ENCODE measurements around the gene WDR70.

The WDR70 gene

DNA sequence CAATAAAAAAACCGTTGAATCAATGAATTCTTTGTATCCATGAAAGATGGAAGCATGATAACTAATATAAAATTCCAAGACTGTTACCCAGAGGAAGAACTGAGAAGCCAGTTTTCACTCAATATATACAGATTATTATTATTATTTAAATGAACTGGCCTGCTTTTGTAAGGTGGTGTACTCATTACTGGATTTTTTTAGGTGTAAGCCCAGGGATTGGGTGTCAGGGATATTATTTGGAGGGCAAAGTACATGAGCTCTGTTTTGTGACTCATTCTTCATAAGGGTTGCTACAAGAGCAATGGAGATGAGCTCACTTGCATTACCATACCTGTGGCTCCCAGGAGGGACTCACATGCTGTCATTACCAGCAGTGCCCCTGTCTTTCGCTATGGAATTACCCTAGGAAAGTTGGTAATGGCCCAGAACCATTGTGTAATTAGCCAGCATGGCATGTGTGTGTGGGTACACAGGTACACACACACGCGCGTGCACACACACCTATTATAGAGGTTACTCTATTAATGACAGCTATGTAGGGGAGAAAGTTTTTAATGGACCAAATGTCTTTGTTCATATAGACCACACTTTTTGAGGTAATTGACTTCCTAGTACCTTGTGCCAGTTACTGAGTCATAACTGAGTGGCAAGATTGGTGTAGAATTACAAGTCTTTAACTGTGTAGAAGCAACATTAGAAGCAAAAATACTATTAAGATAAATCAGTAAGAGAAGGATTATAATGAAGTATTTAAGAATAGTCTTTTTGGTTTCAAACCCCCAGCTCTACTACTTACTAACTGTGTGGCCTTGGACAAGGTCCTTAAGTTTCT is 317.3 kb downstream of the WDR70 start:
- DNase-seq (ENCODE audit: insufficient read length, low spot score) (no peak), FAIRE-seq (no peak)
- TF ChIP-seq POU2F2 (IDR thresholded peaks at IDR 0.05; ENCODE audit: low read depth, low read length) = no peak
- no peak for TF ChIP-seq POLR2A (IDR thresholded peaks at IDR 0.05; ENCODE audit: low read depth, low read length)
- TF ChIP-seq TAF1 (IDR thresholded peaks at IDR 0.05; ENCODE audit: low read depth, low read length) = no peak
- TF ChIP-seq SPI1 (IDR thresholded peaks at IDR 0.05; ENCODE audit: low read depth, low read length) = no peak
- no peak for TF ChIP-seq POLR2AphosphoS5 (IDR thresholded peaks at IDR 0.05; ENCODE audit: low read depth, low read length)
- TF ChIP-seq PAX5 (IDR thresholded peaks at IDR 0.05; ENCODE audit: insufficient read depth, low read length, severe bottlenecking) = no peak

DNA sequence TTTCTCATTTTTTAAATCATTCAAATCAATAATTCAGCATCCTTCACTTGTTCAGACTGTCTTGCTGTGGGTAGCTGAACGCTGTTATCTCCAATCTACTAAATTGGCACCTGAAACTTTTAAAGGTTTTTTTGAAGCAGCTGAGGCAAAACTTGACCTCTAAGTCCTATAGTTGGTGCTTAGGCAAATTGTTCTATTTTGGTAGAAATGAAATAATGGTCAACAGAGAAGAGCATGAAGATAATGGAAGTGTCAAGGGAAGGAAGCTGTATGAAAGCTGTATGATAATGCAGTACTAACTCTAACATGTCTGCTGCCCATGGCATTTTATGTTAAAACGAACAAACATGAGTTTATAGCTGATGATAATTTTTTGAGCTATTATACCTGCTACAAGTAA is 322.8 kb downstream of the WDR70 start:
- FAIRE-seq = no peak
- TF ChIP-seq TAF1 (IDR thresholded peaks at IDR 0.05; ENCODE audit: low read depth, low read length) (no peak), POLR2A (IDR thresholded peaks at IDR 0.05; ENCODE audit: low read depth, low read length) (no peak), PAX5 (IDR thresholded peaks at IDR 0.05; ENCODE audit: insufficient read depth, low read length, severe bottlenecking) (no peak), POLR2AphosphoS5 (IDR thresholded peaks at IDR 0.05; ENCODE audit: low read depth, low read length) (no peak), POU2F2 (IDR thresholded peaks at IDR 0.05; ENCODE audit: low read depth, low read length) (no peak), SPI1 (IDR thresholded peaks at IDR 0.05; ENCODE audit: low read depth, low read length) (no peak)
- DNase-seq (ENCODE audit: insufficient read length, low spot score) = no peak

GRCh38 chr5:37703841-37704241 is 324.7 kb downstream of the WDR70 start:
- no peak for FAIRE-seq
- TF ChIP-seq POLR2AphosphoS5 (IDR thresholded peaks at IDR 0.05; ENCODE audit: low read depth, low read length) (no peak), SPI1 (IDR thresholded peaks at IDR 0.05; ENCODE audit: low read depth, low read length) (no peak), POLR2A (IDR thresholded peaks at IDR 0.05; ENCODE audit: low read depth, low read length) (no peak), POU2F2 (IDR thresholded peaks at IDR 0.05; ENCODE audit: low read depth, low read length) (no peak), PAX5 (IDR thresholded peaks at IDR 0.05; ENCODE audit: insufficient read depth, low read length, severe bottlenecking) (no peak), TAF1 (IDR thresholded peaks at IDR 0.05; ENCODE audit: low read depth, low read length) (no peak)
- no peak for DNase-seq (ENCODE audit: insufficient read length, low spot score)

- FAIRE-seq (no peak), DNase-seq (ENCODE audit: insufficient read length, low spot score) (no peak)
- TF ChIP-seq SPI1 (IDR thresholded peaks at IDR 0.05; ENCODE audit: low read depth, low read length) (no peak), POU2F2 (IDR thresholded peaks at IDR 0.05; ENCODE audit: low read depth, low read length) (no peak), PAX5 (IDR thresholded peaks at IDR 0.05; ENCODE audit: insufficient read depth, low read length, severe bottlenecking) (no peak), POLR2AphosphoS5 (IDR thresholded peaks at IDR 0.05; ENCODE audit: low read depth, low read length) (no peak), POLR2A (IDR thresholded peaks at IDR 0.05; ENCODE audit: low read depth, low read length) (no peak), TAF1 (IDR thresholded peaks at IDR 0.05; ENCODE audit: low read depth, low read length) (no peak)
Observed at GRCh38 chr5:37704406-37704805, 325.3 kb downstream of the WDR70 start.

DNA sequence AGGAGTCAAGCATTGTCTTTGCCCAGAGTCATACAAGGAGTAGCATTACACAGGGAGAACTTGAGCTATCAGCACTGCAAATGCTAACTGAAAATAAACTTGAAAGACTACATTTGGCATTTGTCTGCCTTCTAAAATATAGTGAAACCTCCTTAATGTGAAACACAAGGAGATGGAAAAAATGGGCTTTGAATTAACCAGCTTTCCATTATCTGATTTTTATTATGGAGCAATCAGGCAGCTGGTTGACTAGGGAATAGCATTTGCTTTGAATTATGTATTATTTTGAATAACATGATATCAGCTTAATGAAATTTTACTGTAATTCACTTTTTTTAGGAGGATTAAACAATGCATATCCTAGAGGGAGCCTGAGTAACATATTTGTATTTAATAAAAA is 329.9 kb downstream of the WDR70 start:
- no peak for TF ChIP-seq POLR2A (IDR thresholded peaks at IDR 0.05; ENCODE audit: low read depth, low read length)
- TF ChIP-seq POU2F2 (IDR thresholded peaks at IDR 0.05; ENCODE audit: low read depth, low read length) = no peak
- TF ChIP-seq SPI1 (IDR thresholded peaks at IDR 0.05; ENCODE audit: low read depth, low read length) = no peak
- no peak for TF ChIP-seq TAF1 (IDR thresholded peaks at IDR 0.05; ENCODE audit: low read depth, low read length)
- FAIRE-seq = no peak
- no peak for DNase-seq (ENCODE audit: insufficient read length, low spot score)

- DNase-seq (ENCODE audit: insufficient read length, low spot score) (no peak), FAIRE-seq (no peak)
- TF ChIP-seq TAF1 (IDR thresholded peaks at IDR 0.05; ENCODE audit: low read depth, low read length) (no peak), POU2F2 (IDR thresholded peaks at IDR 0.05; ENCODE audit: low read depth, low read length) (no peak), POLR2A (IDR thresholded peaks at IDR 0.05; ENCODE audit: low read depth, low read length) (no peak), POLR2AphosphoS5 (IDR thresholded peaks at IDR 0.05; ENCODE audit: low read depth, low read length) (no peak), SPI1 (IDR thresholded peaks at IDR 0.05; ENCODE audit: low read depth, low read length) (no peak), PAX5 (IDR thresholded peaks at IDR 0.05; ENCODE audit: insufficient read depth, low read length, severe bottlenecking) (no peak)
Observed at GRCh38 chr5:37710965-37711364, 331.8 kb downstream of the WDR70 start.

GRCh38 chr5:37712750-37713149 is 333.6 kb downstream of the WDR70 start:
- no peak for TF ChIP-seq PAX5 (IDR thresholded peaks at IDR 0.05; ENCODE audit: insufficient read depth, low read length, severe bottlenecking)
- TF ChIP-seq POLR2A (IDR thresholded peaks at IDR 0.05; ENCODE audit: low read depth, low read length) = no peak
- no peak for TF ChIP-seq POLR2AphosphoS5 (IDR thresholded peaks at IDR 0.05; ENCODE audit: low read depth, low read length)
- TF ChIP-seq SPI1 (IDR thresholded peaks at IDR 0.05; ENCODE audit: low read depth, low read length) = no peak
- no peak for TF ChIP-seq TAF1 (IDR thresholded peaks at IDR 0.05; ENCODE audit: low read depth, low read length)
- no peak for TF ChIP-seq POU2F2 (IDR thresholded peaks at IDR 0.05; ENCODE audit: low read depth, low read length)
- FAIRE-seq = no peak

GRCh38 chr5:37714756-37715155 is 335.6 kb downstream of the WDR70 start:
- FAIRE-seq = no peak

More at GRCh38 chr5:37712750-37713149, 333.6 kb downstream of the WDR70 start:
- no peak for DNase-seq (ENCODE audit: insufficient read length, low spot score)

GRCh38 chr5:37715361-37715760 is 336.2 kb downstream of the WDR70 start:
- no peak for FAIRE-seq
- TF ChIP-seq POU2F2 (IDR thresholded peaks at IDR 0.05; ENCODE audit: low read depth, low read length) = no peak
- TF ChIP-seq TAF1 (IDR thresholded peaks at IDR 0.05; ENCODE audit: low read depth, low read length) = no peak
- no peak for TF ChIP-seq POLR2AphosphoS5 (IDR thresholded peaks at IDR 0.05; ENCODE audit: low read depth, low read length)
- no peak for DNase-seq (ENCODE audit: insufficient read length, low spot score)

More at GRCh38 chr5:37714756-37715155, 335.6 kb downstream of the WDR70 start:
- DNase-seq (ENCODE audit: insufficient read length, low spot score) = no peak
- TF ChIP-seq TAF1 (IDR thresholded peaks at IDR 0.05; ENCODE audit: low read depth, low read length) (no peak), PAX5 (IDR thresholded peaks at IDR 0.05; ENCODE audit: insufficient read depth, low read length, severe bottlenecking) (no peak), SPI1 (IDR thresholded peaks at IDR 0.05; ENCODE audit: low read depth, low read length) (no peak), POLR2AphosphoS5 (IDR thresholded peaks at IDR 0.05; ENCODE audit: low read depth, low read length) (no peak), POLR2A (IDR thresholded peaks at IDR 0.05; ENCODE audit: low read depth, low read length) (no peak), POU2F2 (IDR thresholded peaks at IDR 0.05; ENCODE audit: low read depth, low read length) (no peak)

Measured in GM12891 (cell line).